Endometrial microvascular endothelial cells (primary cell): ENCODE measurements around the gene KCNJ3. TPM values are rescaled to one million over a fixed set of nuclear protein-coding genes. Genes with fewer than 3 reads are reported as not detected.

Source experiments
- in situ Hi-C: cut with HindIII; loops from 2 replicates; pipeline ENCODE4 v1.10.0; 2017; ENCODE audit warnings: low sequenced_read_pairs, low pct_unique_long_range_greater_than_20kb; ENCODE audit errors: inconsistent ontology term
- total RNA-seq: library from RNA; depleted of rRNA; stranded (reverse); fragments of >200 nt; gene quantifications from one replicate; pipeline ENCODE4 v1.2.3, GENCODE V29; 2015; ENCODE audit errors: inconsistent ontology term

The KCNJ3 gene
- total RNA-seq, result not detected

GRCh38 chr2:154698296-154698720, at the start of gene KCNJ3:
Gene KCNJ3, plus strand, starts transcription at chr2:154698695. Its CDS starts 81 bp downstream, at chr2:154698776.
- in situ Hi-C loops, result no loop called here

- in situ Hi-C loops, result no loop called here
These were observed 43.0 kb upstream of the KCNJ3 start for GRCh38 chr2:154655499-154655898.

GRCh38 chr2:154658854-154659253, 39.6 kb upstream of the KCNJ3 start:
- in situ Hi-C loops, result no loop called here

GRCh38 chr2:154664248-154664647, 34.2 kb upstream of the KCNJ3 start:
- in situ Hi-C loops, result no loop called here

GRCh38 chr2:154670083-154670482, 28.4 kb upstream of the KCNJ3 start:
- in situ Hi-C loops, result no loop called here

- in situ Hi-C loops, result no loop called here
These were observed 24.8 kb upstream of the KCNJ3 start for GRCh38 chr2:154673694-154674093.

GRCh38 chr2:154677401-154677800, 21.1 kb upstream of the KCNJ3 start:
- in situ Hi-C loops, result no loop called here

GRCh38 chr2:154681741-154682140, 16.8 kb upstream of the KCNJ3 start:
- in situ Hi-C loops, result no loop called here

GRCh38 chr2:154686162-154686561, 12.3 kb upstream of the KCNJ3 start:
- in situ Hi-C loops, result no loop called here

- in situ Hi-C loops, result no loop called here
These were observed 10.1 kb upstream of the KCNJ3 start for GRCh38 chr2:154688373-154688772.

- in situ Hi-C loops, result no loop called here
These were observed 9.3 kb upstream of the KCNJ3 start for GRCh38 chr2:154689158-154689557.

GRCh38 chr2:154692927-154693326, 5.6 kb upstream of the KCNJ3 start:
- in situ Hi-C loops, result no loop called here

GRCh38 chr2:154693741-154694340, 4.7 kb upstream of the KCNJ3 start:
- in situ Hi-C loops, result no loop called here

- in situ Hi-C loops, result no loop called here
These were observed 3.6 kb upstream of the KCNJ3 start for GRCh38 chr2:154694881-154695280.

- in situ Hi-C loops, result no loop called here
These were observed 2.1 kb upstream of the KCNJ3 start for GRCh38 chr2:154696369-154696768.

GRCh38 chr2:154696810-154697417, 1.6 kb upstream of the KCNJ3 start:
- in situ Hi-C loops, result no loop called here

GRCh38 chr2:154697418-154698252, 860 bp upstream of the KCNJ3 start:
- in situ Hi-C loops, result no loop called here

GRCh38 chr2:154698721-154699574, 453 bp downstream of the KCNJ3 start:
- in situ Hi-C loops, result no loop called here

GRCh38 chr2:154699575-154699930, 1.1 kb downstream of the KCNJ3 start:
- in situ Hi-C loops, result no loop called here
